Fibroblast of skin of scalp (primary cell): ENCODE results near the gene CCL24. TPM values are rescaled to one million over a fixed set of nuclear protein-coding genes. Genes with fewer than 3 reads are reported as not detected.
"Not testable (repeated sequence)": the region's sequence is repeated elsewhere in the genome, so short reads cannot be mapped to it uniquely, and the experiment has no call there.

Source experiments
- DNase-seq: peaks from one replicate; pipeline ENCODE4 v3.0.0-alpha.2; 2013
- polyA plus RNA-seq, 2 experiments: library from polyadenylated mRNA; unstranded; fragments of 120-200 nt; gene quantifications; one replicate each; pipeline ENCODE4 v1.2.1, GENCODE V29; 2013; ENCODE audit not compliant: insufficient read length in 2 of 2

Gene CCL24
- polyA plus RNA-seq (2013, experiment 1 of 2; ENCODE audit: insufficient read length): not detected
- polyA plus RNA-seq (2013, experiment 2 of 2; ENCODE audit: insufficient read length): not detected

GRCh38 chr7:75813781-75814236 lies at the start of gene CCL24:
TSS of gene CCL24 (minus strand) at chr7:75813806. CDS start at chr7:75813715, 91 bp downstream.
- no peak for DNase-seq

- DNase-seq: peak; percentile 24
Observed at GRCh38 chr7:75861636-75862035, 48.0 kb upstream of the CCL24 start.

GRCh38 chr7:75858410-75858809 lies 44.8 kb upstream of the CCL24 start:
- DNase-seq: no peak

- no peak for DNase-seq
Observed at GRCh38 chr7:75856536-75856935, 42.9 kb upstream of the CCL24 start.

GRCh38 chr7:75854813-75855345 lies 41.3 kb upstream of the CCL24 start:
- DNase-seq: not testable (repeated sequence)

- DNase-seq: peak; percentile 38
Observed at GRCh38 chr7:75854233-75854632, 40.6 kb upstream of the CCL24 start.

GRCh38 chr7:75850235-75850634 lies 36.6 kb upstream of the CCL24 start:
- DNase-seq: no peak

- no peak for DNase-seq
Observed at GRCh38 chr7:75849573-75849972, 36.0 kb upstream of the CCL24 start.

- DNase-seq: no peak
Observed at GRCh38 chr7:75847707-75848106, 34.1 kb upstream of the CCL24 start.

- not testable (repeated sequence) for DNase-seq
Observed at GRCh38 chr7:75845132-75845531, 31.5 kb upstream of the CCL24 start.

GRCh38 chr7:75844158-75844557 lies 30.6 kb upstream of the CCL24 start:
- DNase-seq: no peak

- no peak for DNase-seq
Observed at GRCh38 chr7:75843613-75844116, 30.1 kb upstream of the CCL24 start.

- peak; percentile 64 for DNase-seq
Observed at GRCh38 chr7:75842836-75843446, 29.3 kb upstream of the CCL24 start.

GRCh38 chr7:75840029-75840428 lies 26.4 kb upstream of the CCL24 start:
- DNase-seq: no peak

- DNase-seq: not testable (repeated sequence)
Observed at GRCh38 chr7:75838281-75838930, 24.8 kb upstream of the CCL24 start.

- DNase-seq: no peak
Observed at GRCh38 chr7:75836798-75837197, 23.2 kb upstream of the CCL24 start.

- no peak for DNase-seq
Observed at GRCh38 chr7:75835688-75836285, 22.2 kb upstream of the CCL24 start.

GRCh38 chr7:75833662-75834061 lies 20.1 kb upstream of the CCL24 start:
- DNase-seq: not testable (repeated sequence)

GRCh38 chr7:75830978-75831377 lies 17.4 kb upstream of the CCL24 start:
- DNase-seq: no peak

GRCh38 chr7:75829656-75830055 lies 16.1 kb upstream of the CCL24 start:
- DNase-seq: peak; percentile 47

- no peak for DNase-seq
Observed at GRCh38 chr7:75823198-75823910, 9.7 kb upstream of the CCL24 start.

- DNase-seq: no peak
Observed at GRCh38 chr7:75820688-75821087, 7.1 kb upstream of the CCL24 start.

GRCh38 chr7:75819711-75820110 lies 6.1 kb upstream of the CCL24 start:
- no peak for DNase-seq
